ENCODE data around the gene MTUS2. TPM values are rescaled to one million over a fixed set of nuclear protein-coding genes. Genes with fewer than 3 reads are reported as not detected.

Gene MTUS2
- total RNA-seq, 1 experiment from 2014 or later: 0.35 TPM

DNA sequence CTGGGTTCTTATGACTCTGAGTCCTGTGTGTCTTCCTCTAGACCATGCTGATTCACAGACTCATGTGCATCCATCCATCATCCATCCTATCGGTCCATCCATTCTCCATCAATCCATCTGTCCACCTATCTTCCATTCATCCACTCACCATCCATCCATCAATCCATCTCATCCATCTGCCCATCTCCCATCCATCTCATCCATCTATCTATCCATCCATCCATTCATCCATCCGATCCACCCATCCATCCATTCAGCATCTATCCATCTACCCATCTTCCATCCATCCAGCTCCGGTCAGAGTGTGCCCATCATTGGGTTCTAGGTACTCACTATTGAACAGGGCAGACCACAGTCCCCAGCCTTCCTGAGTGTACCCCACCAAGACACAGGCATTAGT lies 699.8 kb downstream of the MTUS2 start:
- no peak overlapping the region for H3K27ac ChIP-seq (ENCODE audit: insufficient read length, low read depth, low read length)
- H2BK12ac ChIP-seq (ENCODE audit: insufficient read length, low read depth, low read length): no peak overlapping the region
- no peak overlapping the region for H3K9ac ChIP-seq (ENCODE audit: extremely low read depth, insufficient read length, low read length)
- H3K9me3 ChIP-seq (ENCODE audit: control insufficient read depth, low read depth, low read length): no peaks in the 10 kb centered on the region
- no peaks in the 10 kb centered on the region for H3K9me3 Mint-ChIP-seq
- no peak overlapping the region for H2BK120ac ChIP-seq (ENCODE audit: low read depth, low read length, poor library complexity, severe bottlenecking)
- H4K8ac ChIP-seq (replicated peaks; ENCODE audit: insufficient read length, low read depth, low read length): no peak overlapping the region
- no peak for DNase-seq
- no peak overlapping the region for H4K91ac ChIP-seq (ENCODE audit: insufficient read length, low read depth, low read length)
- TF ChIP-seq, protein P1, sequence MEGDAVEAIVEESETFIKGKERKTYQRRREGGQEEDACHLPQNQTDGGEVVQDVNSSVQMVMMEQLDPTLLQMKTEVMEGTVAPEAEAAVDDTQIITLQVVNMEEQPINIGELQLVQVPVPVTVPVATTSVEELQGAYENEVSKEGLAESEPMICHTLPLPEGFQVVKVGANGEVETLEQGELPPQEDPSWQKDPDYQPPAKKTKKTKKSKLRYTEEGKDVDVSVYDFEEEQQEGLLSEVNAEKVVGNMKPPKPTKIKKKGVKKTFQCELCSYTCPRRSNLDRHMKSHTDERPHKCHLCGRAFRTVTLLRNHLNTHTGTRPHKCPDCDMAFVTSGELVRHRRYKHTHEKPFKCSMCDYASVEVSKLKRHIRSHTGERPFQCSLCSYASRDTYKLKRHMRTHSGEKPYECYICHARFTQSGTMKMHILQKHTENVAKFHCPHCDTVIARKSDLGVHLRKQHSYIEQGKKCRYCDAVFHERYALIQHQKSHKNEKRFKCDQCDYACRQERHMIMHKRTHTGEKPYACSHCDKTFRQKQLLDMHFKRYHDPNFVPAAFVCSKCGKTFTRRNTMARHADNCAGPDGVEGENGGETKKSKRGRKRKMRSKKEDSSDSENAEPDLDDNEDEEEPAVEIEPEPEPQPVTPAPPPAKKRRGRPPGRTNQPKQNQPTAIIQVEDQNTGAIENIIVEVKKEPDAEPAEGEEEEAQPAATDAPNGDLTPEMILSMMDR (conservative IDR thresholded peaks at IDR 0.05): no peak
- no peak overlapping the region for H2BK15ac ChIP-seq (ENCODE audit: low read depth, low read length)
- H4K5ac ChIP-seq (ENCODE audit: insufficient read length, low read depth, low read length): no peak overlapping the region
- H3K27me3 ChIP-seq (ENCODE audit: insufficient read depth, low read length): no peaks in the 10 kb centered on the region
- H3K36me3 Mint-ChIP-seq (ENCODE audit: insufficient read depth in 1 of 3, low read depth in 3 of 3): peaks cover 64 to 95% (median 82%) of the 10 kb centered on the region in 3 experiments; a peak in 6 of 7 replicates
- no peak overlapping the region for H3K56ac ChIP-seq (ENCODE audit: insufficient read length, low read depth, low read length)
- no peak overlapping the region for H3K4ac ChIP-seq (ENCODE audit: low read depth, low read length)
- H3K79me2 ChIP-seq (ENCODE audit: insufficient read depth, low read length): no peaks in the 10 kb centered on the region
- H3K23me2 ChIP-seq (ENCODE audit: insufficient read length, low read depth, low read length, poor library complexity, severe bottlenecking): no peaks in the 10 kb centered on the region
- no peak overlapping the region for H3K18ac ChIP-seq (ENCODE audit: insufficient read length, low read depth, low read length)
- H3K4me1 Mint-ChIP-seq: peaks cover 0 to 6% of the 10 kb centered on the region in 2 experiments; a peak in 2 of 4 replicates
- H3K4me3 Mint-ChIP-seq: no peak overlapping the region
- H3K23ac ChIP-seq (ENCODE audit: insufficient read length, low read depth, low read length): no peak overlapping the region
- no peak overlapping the region for H2BK20ac ChIP-seq (ENCODE audit: low read depth, low read length, poor library complexity, severe bottlenecking)
- H3K4me1 ChIP-seq (ENCODE audit: insufficient read depth, low read length): no peaks in the 10 kb centered on the region
- no peak overlapping the region for H2AFZ ChIP-seq (ENCODE audit: low read length)
- no peak overlapping the region for H2BK5ac ChIP-seq (ENCODE audit: insufficient read length, low read length)
- H3K79me1 ChIP-seq (ENCODE audit: insufficient read depth, low read depth, low read length, poor library complexity, severe bottlenecking): peaks cover 2% of the 10 kb centered on the region
- H2AK5ac ChIP-seq (ENCODE audit: insufficient read length, low read length): no peak overlapping the region
- WGBS (ENCODE audit: extremely low coverage, insufficient read length, low lambda C conversion rate): 100% methylated on average over 1 of the region's 3 CpGs
- H3T11ph ChIP-seq (ENCODE audit: low read length): no peak overlapping the region
- H3K4me2 ChIP-seq (ENCODE audit: insufficient read depth, insufficient read length, low read length): no peak overlapping the region
- peaks cover 3% of the 10 kb centered on the region for H4K20me1 ChIP-seq (ENCODE audit: control insufficient read depth, insufficient read depth, insufficient read length)
- no peak overlapping the region for H3K14ac ChIP-seq (ENCODE audit: insufficient read depth, low read length)
- no peak overlapping the region for H3K27ac Mint-ChIP-seq
- H3K27me3 Mint-ChIP-seq (ENCODE audit: low read depth): no peaks in the 10 kb centered on the region

All from H9 (cell line).